Activated CD8-positive, alpha-beta memory T cell treated with anti-CD3 and anti-CD28 coated beads, Interleukin-2, amount 50 U/mL, for 24 hours (primary cell): ENCODE measurements around the gene DTX3L.

ENCODE experiments used
- DNase-seq: peaks from one replicate; pipeline ENCODE4 v3.0.0-alpha.2; 2020; ENCODE audit errors: extremely low read depth

DTX3L gene

GRCh38 chr3:122606330-122606729 lies 42.2 kb downstream of the DTX3L start:
- DNase-seq = no peak

DNA sequence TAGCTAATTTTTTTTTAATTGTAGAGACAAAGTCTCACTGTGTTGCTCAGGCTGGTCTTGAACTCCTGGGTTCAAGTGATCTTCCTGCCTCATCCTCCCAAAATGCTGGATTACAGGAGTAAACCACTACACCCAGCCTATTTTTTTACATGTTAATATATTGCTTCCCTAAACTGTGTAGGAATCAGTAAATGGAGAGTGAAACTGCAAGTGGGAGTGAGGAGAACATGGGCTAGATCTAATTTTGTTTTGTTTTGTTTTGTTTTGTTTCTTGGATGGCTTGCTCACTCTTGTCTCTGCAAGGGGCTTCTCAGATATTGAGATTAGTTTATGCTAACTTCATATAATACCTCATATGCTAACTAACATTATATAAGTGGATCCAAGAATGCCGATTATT lies 44.8 kb downstream of the DTX3L start:
- DNase-seq = no peak

DNA sequence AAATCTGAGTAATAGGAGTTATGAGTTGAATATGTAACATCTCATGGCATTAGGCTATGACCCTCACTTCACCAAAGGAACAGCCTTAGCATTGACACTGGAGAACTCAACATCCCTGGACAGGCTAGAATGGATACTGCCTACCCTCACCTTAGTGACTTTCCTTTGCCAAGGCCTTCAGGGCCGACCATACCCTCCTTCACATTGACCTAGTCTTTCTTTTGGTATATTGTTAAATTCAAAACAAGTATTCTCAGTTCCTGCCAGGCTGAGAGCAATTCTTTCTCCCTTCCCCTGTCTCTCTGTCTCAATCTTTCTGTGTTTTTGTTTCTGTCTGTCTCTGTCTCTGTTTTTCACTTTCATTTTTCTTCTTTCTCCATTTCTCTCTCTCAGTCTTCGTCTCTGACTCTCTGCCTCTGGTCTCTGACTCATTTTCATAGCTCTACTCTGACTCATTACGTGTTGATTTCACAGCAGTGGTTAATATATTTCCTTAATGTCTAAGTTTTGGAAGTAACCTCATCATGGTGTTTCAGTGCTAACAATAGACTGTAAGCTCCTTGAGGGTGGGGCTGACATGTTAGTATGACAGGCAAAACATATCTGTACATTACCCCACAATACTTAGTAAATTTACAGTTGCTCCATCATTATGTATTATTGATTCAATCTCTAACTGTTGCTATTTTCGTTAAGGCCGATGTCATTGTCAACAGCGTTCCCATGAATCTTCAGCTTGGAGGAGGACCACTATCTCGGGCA lies 45.8 kb downstream of the DTX3L start:
- DNase-seq = no peak

GRCh38 chr3:122612696-122613095 lies 48.6 kb downstream of the DTX3L start:
- DNase-seq = no peak

GRCh38 chr3:122615303-122615702 lies 51.2 kb downstream of the DTX3L start:
- DNase-seq = no peak

DNA sequence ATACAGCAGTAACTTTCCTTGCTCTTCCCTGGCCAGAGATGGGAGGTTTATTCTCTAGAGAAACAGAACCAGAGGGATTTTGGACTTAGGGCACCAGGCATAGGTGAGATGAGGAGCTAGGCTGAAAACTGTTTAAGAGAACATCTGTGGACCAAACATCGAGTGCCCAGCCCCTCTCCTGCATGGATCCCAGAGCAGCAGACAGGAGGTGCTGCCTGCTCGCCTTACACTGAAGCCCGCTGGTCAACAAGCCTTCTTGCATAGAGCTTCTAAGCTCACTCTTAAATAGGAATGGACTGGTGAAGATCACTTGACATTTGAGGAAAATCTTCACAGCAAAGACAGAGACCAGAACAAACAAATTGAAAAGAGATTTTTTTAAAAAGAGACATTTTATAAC lies 54.5 kb downstream of the DTX3L start:
- no peak for DNase-seq

- DNase-seq = no peak
Observed at GRCh38 chr3:122619040-122619439, 54.9 kb downstream of the DTX3L start.

GRCh38 chr3:122620399-122620798 lies 56.3 kb downstream of the DTX3L start:
- no peak for DNase-seq

DNA sequence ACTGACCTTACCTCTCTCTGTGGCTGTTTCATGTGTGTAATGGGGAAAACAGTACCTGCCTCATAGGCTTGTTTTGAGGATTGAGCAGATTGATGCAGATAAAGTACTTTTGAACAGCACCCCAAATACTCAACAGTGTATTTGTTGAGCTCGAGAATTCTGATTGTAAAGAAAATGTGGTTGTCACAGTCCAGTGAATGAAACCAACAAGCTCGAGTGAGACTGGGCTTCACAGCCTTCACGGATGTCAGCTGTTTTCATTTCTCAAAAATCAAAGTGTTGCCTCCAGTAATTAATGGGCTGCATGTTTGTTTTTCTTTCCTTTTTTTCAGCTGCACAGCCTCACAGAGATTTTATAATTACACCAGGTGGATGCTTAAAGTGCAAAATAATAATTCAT lies 57.0 kb downstream of the DTX3L start:
- DNase-seq = no peak

GRCh38 chr3:122623031-122623829 lies 59.1 kb downstream of the DTX3L start:
- DNase-seq = no peak
